Activated naive CD4-positive, alpha-beta T cell treated with anti-CD3 and anti-CD28 coated beads, Interleukin-2, amount 50 U/mL, for 24 hours (primary cell): ENCODE data around the gene EPB41L5.
A peak's percentile ranks its signal among the peaks of the same experiment; 100 is the strongest.

Experiments
- H3K27ac Mint-ChIP-seq: one replicate; pipeline ENCODE4 v1.8.0; 2021; ENCODE audit warnings: mild to moderate bottlenecking, mixed read lengths
- H3K27me3 Mint-ChIP-seq: one replicate; pipeline ENCODE4 v1.8.0; 2021; ENCODE audit warnings: mixed read lengths
- H3K36me3 Mint-ChIP-seq: one replicate; pipeline ENCODE4 v1.8.0; 2021; ENCODE audit warnings: mixed read lengths
- H3K4me1 Mint-ChIP-seq: one replicate; pipeline ENCODE4 v1.8.0; 2021; ENCODE audit warnings: mixed read lengths
- H3K4me3 Mint-ChIP-seq: one replicate; pipeline ENCODE4 v1.8.0; 2021; ENCODE audit warnings: mild to moderate bottlenecking, mixed read lengths
- H3K9me3 Mint-ChIP-seq: one replicate; pipeline ENCODE4 v1.8.0; 2021; ENCODE audit warnings: mixed read lengths

EPB41L5 gene

GRCh38 chr2:120226316-120226715, 213.4 kb downstream of the EPB41L5 start:
- H3K9me3 Mint-ChIP-seq = no peaks in the 10 kb centered on the region
- no peak overlapping the region for H3K27ac Mint-ChIP-seq
- H3K4me3 Mint-ChIP-seq = no peak overlapping the region
- peaks cover 9% of the 10 kb centered on the region for H3K36me3 Mint-ChIP-seq
- H3K27me3 Mint-ChIP-seq = no peaks in the 10 kb centered on the region
- H3K4me1 Mint-ChIP-seq = peaks cover 72% of the 10 kb centered on the region

- Mint-ChIP-seq H3K36me3 (peaks cover under 1% of the 10 kb centered on the region), H3K27ac (peak overlapping the region; percentile 81), H3K4me3 (no peak overlapping the region), H3K27me3 (no peaks in the 10 kb centered on the region), H3K4me1 (peaks cover 68% of the 10 kb centered on the region), H3K9me3 (no peaks in the 10 kb centered on the region)
Observed at GRCh38 chr2:120227111-120227991, 214.5 kb downstream of the EPB41L5 start.

DNA sequence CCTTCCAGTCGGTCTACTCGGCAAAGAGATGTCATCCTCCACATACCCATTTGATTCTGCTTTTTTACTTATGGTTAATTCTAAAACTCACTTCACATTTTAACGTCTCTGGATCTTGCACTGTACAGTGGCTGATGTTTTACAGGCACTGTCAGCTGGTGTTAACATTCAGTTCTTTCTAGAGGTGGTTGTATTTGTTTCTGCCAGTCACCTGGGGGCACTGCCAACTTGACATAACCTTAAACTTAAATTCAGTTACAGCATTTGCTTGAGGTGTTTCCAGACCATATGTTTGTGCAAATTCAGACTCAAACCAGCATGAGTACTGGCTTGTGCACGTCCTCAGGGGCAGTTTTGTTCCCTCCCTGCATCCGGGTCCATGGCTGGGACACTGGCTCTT, 215.6 kb downstream of the EPB41L5 start:
- H3K27me3 Mint-ChIP-seq = no peaks in the 10 kb centered on the region
- H3K4me3 Mint-ChIP-seq = no peak overlapping the region
- peaks cover 76% of the 10 kb centered on the region for H3K4me1 Mint-ChIP-seq
- H3K27ac Mint-ChIP-seq = peak overlapping the region; percentile 82
- no peaks in the 10 kb centered on the region for H3K36me3 Mint-ChIP-seq
- no peaks in the 10 kb centered on the region for H3K9me3 Mint-ChIP-seq
